Stimulated activated CD4-positive, alpha-beta T cell treated with anti-CD3 and anti-CD28 coated beads, Interleukin-1b, Interleukin-23, amount 100 ng/mL, for 1 hour (primary cell): ENCODE data around the gene PHLDB1.
"Not testable (repeated sequence)": the region's sequence is repeated elsewhere in the genome, so short reads cannot be mapped to it uniquely, and the experiment has no call there.

ENCODE experiments used
- DNase-seq, 2 donors: peaks; one replicate each; pipeline ENCODE4 v3.0.0-alpha.2; 2020; ENCODE audit warnings: low read depth in 2 of 2

Gene PHLDB1

GRCh38 chr11:118659314-118659952, 52.0 kb downstream of the PHLDB1 start:
- peak; percentile 66 to 88 for DNase-seq

GRCh38 chr11:118659953-118660680, 52.7 kb downstream of the PHLDB1 start:
- DNase-seq = no peak

GRCh38 chr11:118660681-118661424, 53.4 kb downstream of the PHLDB1 start:
- DNase-seq = no peak

GRCh38 chr11:118661425-118662301, 54.2 kb downstream of the PHLDB1 start:
- no peak for DNase-seq

GRCh38 chr11:118662401-118663271, 55.2 kb downstream of the PHLDB1 start:
- no peak for DNase-seq

GRCh38 chr11:118663381-118663780, 56.0 kb downstream of the PHLDB1 start:
- DNase-seq = no peak

- DNase-seq = no peak
These were observed 56.5 kb downstream of the PHLDB1 start for GRCh38 chr11:118663902-118664301.

- no peak for DNase-seq
These were observed 59.0 kb downstream of the PHLDB1 start for GRCh38 chr11:118666371-118666770.

GRCh38 chr11:118670063-118670462, 62.6 kb downstream of the PHLDB1 start:
- DNase-seq = no peak

- DNase-seq = no peak
These were observed 63.8 kb downstream of the PHLDB1 start for GRCh38 chr11:118671254-118671653.

- DNase-seq = no peak
These were observed 65.4 kb downstream of the PHLDB1 start for GRCh38 chr11:118672846-118673245.

GRCh38 chr11:118673361-118674081, 66.1 kb downstream of the PHLDB1 start:
- DNase-seq = no peak

GRCh38 chr11:118674082-118674435, 66.6 kb downstream of the PHLDB1 start:
- DNase-seq = no peak

- no peak for DNase-seq
These were observed 70.6 kb downstream of the PHLDB1 start for GRCh38 chr11:118677977-118678376.

- not testable (repeated sequence) for DNase-seq
These were observed 71.5 kb downstream of the PHLDB1 start for GRCh38 chr11:118678908-118679307.

- no peak for DNase-seq
These were observed 72.1 kb downstream of the PHLDB1 start, which contains the start of gene TREH for GRCh38 chr11:118679483-118679882. Gene TREH (minus strand): TSS chr11:118679650. CDS start chr11:118679627, 23 bp downstream.

- no peak for DNase-seq
These were observed 75.0 kb downstream of the PHLDB1 start for GRCh38 chr11:118682372-118682771.

- DNase-seq = not testable (repeated sequence)
These were observed 75.5 kb downstream of the PHLDB1 start for GRCh38 chr11:118682939-118683338.

- DNase-seq = no peak
These were observed 76.8 kb downstream of the PHLDB1 start for GRCh38 chr11:118684187-118684586.

GRCh38 chr11:118687906-118688305, 80.5 kb downstream of the PHLDB1 start:
- DNase-seq = no peak
